HepG2 (cell line): ENCODE results near the gene CCDC192. TPM values are rescaled to one million over a fixed set of nuclear protein-coding genes. Genes with fewer than 3 reads are reported as not detected.

Experiments used
- ATAC-seq: fragments of 200-7000 bp; cut with Tn5 transposase; 3 replicates; pipeline ENCODE4 v1.9.1; 2020; ENCODE audit warnings: mild to moderate bottlenecking, moderate library complexity
- BruUV-seq: library from RNA; stranded (reverse); fragments of 400-500 nt; replicated peaks from 2 replicates; lab custom pipeline; 2021; lab: Mats Ljungman, UMichigan
- CTCF ChIA-PET: fragments of 300-600 bp; formaldehyde crosslinking; extraction: SDS; loops from one replicate; lab custom pipeline; 2021; ENCODE audit warnings: low total read pairs, inconsistent platforms, low intra/inter-chr PET ratio; lab: Yijun Ruan, JAX
- POLR2A ChIA-PET: fragments of 350-600 bp; sonication (Branson Sonifier 250); formaldehyde crosslinking; loops from one replicate; lab custom pipeline; 2020; ENCODE audit warnings: antibody characterized with exemption, inconsistent platforms; lab: Yijun Ruan, JAX
- DNase-seq: peaks from one replicate; pipeline ENCODE4 v3.0.0-alpha.2; 2015; ENCODE audit warnings: low spot score
- FAIRE-seq: peaks from 3 replicates; lab custom pipeline; 2011; peaks lifted over from hg19 to GRCh38; lab: Jason Lieb, UNC
- H2AFZ ChIP-seq: one replicate; pipeline ENCODE4 v1.6.1; 2011; ENCODE audit warnings: low read length, inconsistent platforms
- H3K27ac ChIP-seq: fragments of 300-600 bp; 3 replicates; pipeline ENCODE4 v1.8.0; 2011; ENCODE audit warnings: mixed run types, mild to moderate bottlenecking, mixed read lengths, low read length, inconsistent platforms; ENCODE audit not compliant: insufficient read depth; ENCODE audit errors: extremely low read length
- H3K27me3 ChIP-seq, 2 experiments: fragments of 200-600 bp in 1 of 2; 2 replicates in 1 of 2; 3 replicates in 1 of 2; pipeline versions ENCODE4 v1.6.0 to v1.8.0; 2011; ENCODE audit warnings: low read length in 2 of 2, mild to moderate bottlenecking in 2 of 2, moderate library complexity in 2 of 2, inconsistent platforms in 1 of 2; ENCODE audit not compliant: insufficient read depth in 2 of 2, control insufficient read depth in 1 of 2
- H3K36me3 ChIP-seq, 2 experiments: fragments of 200-600 bp in 1 of 2; replicated peaks in 1 of 2; 2 replicates in 1 of 2; 3 replicates in 1 of 2; pipeline versions ENCODE4 v1.5.1 to v1.8.0; 2011; ENCODE audit warnings: low read length in 2 of 2, inconsistent platforms in 1 of 2; ENCODE audit not compliant: insufficient read depth in 2 of 2, control insufficient read depth in 1 of 2
- H3K4me1 ChIP-seq: 2 replicates; pipeline ENCODE4 v1.5.1; 2012; ENCODE audit warnings: low read length, inconsistent platforms; ENCODE audit not compliant: insufficient read depth
- H3K4me2 ChIP-seq: 2 replicates; pipeline ENCODE4 v1.6.0; 2011; ENCODE audit warnings: low read depth, low read length, inconsistent platforms
- H3K4me3 ChIP-seq, 3 experiments: fragments of 200-600 bp in 1 of 3; sonication (generic), shearing (Covaris generic) in 1 of 3; replicated peaks in 1 of 3; 2 replicates each; pipeline ENCODE4 v1.5.1; 2011 to 2016; ENCODE audit warnings: low read length in 3 of 3, inconsistent platforms in 2 of 3, low read depth in 2 of 3, mild to moderate bottlenecking in 2 of 3, control low read depth in 1 of 3, mixed read lengths in 1 of 3; ENCODE audit not compliant: insufficient read depth in 1 of 3
- H3K79me2 ChIP-seq: one replicate; pipeline ENCODE4 v1.6.1; 2011; ENCODE audit warnings: low read length, inconsistent platforms; ENCODE audit not compliant: insufficient read depth
- H3K9ac ChIP-seq: 2 replicates; pipeline ENCODE4 v1.6.0; 2011; ENCODE audit warnings: mild to moderate bottlenecking, low read depth, low read length, inconsistent platforms; ENCODE audit not compliant: insufficient read depth
- H3K9me3 ChIP-seq: 2 replicates; pipeline ENCODE4 v1.5.1; 2012; ENCODE audit warnings: mild to moderate bottlenecking, low read length
- H4K20me1 ChIP-seq: 2 replicates; pipeline ENCODE4 v1.6.0; 2011; ENCODE audit warnings: inconsistent platforms, mild to moderate bottlenecking, low read length, moderate library complexity; ENCODE audit not compliant: insufficient read depth
- DMAP1 ChIP-seq: IDR thresholded peaks from 2 replicates; pipeline ENCODE4 v1.6.1; 2016
- FOXP1 ChIP-seq, 2 experiments: fragments of 450-650 bp in 1 of 2; IDR thresholded peaks; 2 replicates each; pipeline ENCODE4 v1.6.1; 2017 to 2018; ENCODE audit warnings: antibody characterized with exemption in 1 of 2
- HNRNPH1 ChIP-seq: fragments of 200-400 bp; formaldehyde crosslinking; optimal IDR thresholded peaks from 2 replicates; pipeline ENCODE3; 2017; ENCODE audit warnings: mild to moderate bottlenecking, low read depth, low read length
- MAFF ChIP-seq: IDR thresholded peaks from 2 replicates; pipeline ENCODE4 v1.6.1; 2011; ENCODE audit warnings: low read depth, low read length, improper control_type of control experiment
- MED1 ChIP-seq: sonication (generic); formaldehyde crosslinking; IDR thresholded peaks from 2 replicates; pipeline ENCODE4 v1.4.0; 2020; ENCODE audit warnings: missing genetic modification reagents
- PAF1 ChIP-seq: IDR thresholded peaks from 2 replicates; pipeline ENCODE4 v1.6.1; 2016; ENCODE audit warnings: missing genetic modification reagents, missing compliant biosample characterization
- RARA ChIP-seq: IDR thresholded peaks from 2 replicates; pipeline ENCODE4 v1.6.1; 2016; ENCODE audit warnings: missing genetic modification reagents, missing compliant biosample characterization
- SOX6 ChIP-seq, 2 experiments: fragments of 450-650 bp in 1 of 2; sonication (generic) in 1 of 2; formaldehyde crosslinking in 1 of 2; IDR thresholded peaks; 2 replicates each; pipeline versions ENCODE4 v1.4.0 to v1.6.1; 2017 to 2020; ENCODE audit warnings: antibody characterized with exemption in 1 of 2, mild to moderate bottlenecking in 1 of 2, missing genetic modification reagents in 1 of 2
- SP2 ChIP-seq: sonication (generic); formaldehyde crosslinking; IDR thresholded peaks from 2 replicates; pipeline ENCODE4 v1.5.1; 2020; ENCODE audit warnings: mild to moderate bottlenecking, missing genetic modification reagents
- SRSF4 ChIP-seq: fragments of 200-400 bp; formaldehyde crosslinking; IDR thresholded peaks from one replicate; pipeline ENCODE4 v1.6.1; 2018; ENCODE audit warnings: mild to moderate bottlenecking, low read depth, low read length, moderate library complexity; ENCODE audit not compliant: poor library complexity, severe bottlenecking
- ZEB1 ChIP-seq: IDR thresholded peaks from 2 replicates; pipeline ENCODE4 v1.6.1; 2012; ENCODE audit warnings: mild to moderate bottlenecking, low read depth, inconsistent platforms; ENCODE audit not compliant: insufficient replicate concordance
- WGBS: methylation state at CpG from one replicate; pipeline ENCODE4 v1.1.6; 2017; ENCODE audit warnings: low lambda C conversion rate; 5-methylcytosine and 5-hydroxymethylcytosine counted together
- in situ Hi-C: cut with HindIII; loops from 2 replicates; pipeline ENCODE4 v1.10.0; 2017; ENCODE audit warnings: low pct_unique_long_range_greater_than_20kb; ENCODE audit not compliant: extremely low pct_ligation_motif_present
- intact Hi-C: fragments of 100-400 bp; cut with micrococcal nuclease; formaldehyde crosslinking; loops from one replicate; pipeline ENCODE4 v1.10.0; 2022; ENCODE audit not compliant: unreplicated experiment
- polyA plus RNA-seq, 8 experiments: library from polyadenylated mRNA; depleted of rRNA in 3 of 8; stranded (reverse) in 7 of 8; unstranded in 1 of 8; fragments of >200 nt; fragmentation: Illumina TruSeq in 4 of 8; extraction: Trizol in 4 of 8; gene quantifications; 2 replicates each; pipeline versions ENCODE4 v1.2.1 to v1.2.3, GENCODE V29; 2011 to 2016; ENCODE audit warnings: low read depth in 4 of 8, missing spikeins in 1 of 8, mixed read lengths in 1 of 8; ENCODE audit not compliant: insufficient read depth in 1 of 8
- total RNA-seq, 5 experiments: library from RNA; depleted of rRNA; stranded (reverse); fragments of >200 nt; fragmentation: Illumina TruSeq; extraction: Trizol; gene quantifications; 2 replicates each; pipeline ENCODE4 v1.2.3, GENCODE V29; 2016; ENCODE audit warnings: low read depth in 1 of 5
- TF ChIP-seq, protein P1 (sequence below): sonication (generic); formaldehyde crosslinking; IDR thresholded peaks from 2 replicates; pipeline ENCODE4 v1.5.1; 2020; ENCODE audit warnings: mild to moderate bottlenecking, missing genetic modification reagents, borderline replicate concordance
- TF ChIP-seq, protein P2 (sequence below): sonication (generic); formaldehyde crosslinking; conservative IDR thresholded peaks from 2 replicates; pipeline ENCODE4 v1.5.0; 2020; ENCODE audit warnings: missing genetic modification reagents

The CCDC192 gene
- total and polyA plus RNA-seq, 2 of the 13 experiments (the other 11 are each of a cell fraction or from before 2014, with no cell fraction given) = not detected

DNA sequence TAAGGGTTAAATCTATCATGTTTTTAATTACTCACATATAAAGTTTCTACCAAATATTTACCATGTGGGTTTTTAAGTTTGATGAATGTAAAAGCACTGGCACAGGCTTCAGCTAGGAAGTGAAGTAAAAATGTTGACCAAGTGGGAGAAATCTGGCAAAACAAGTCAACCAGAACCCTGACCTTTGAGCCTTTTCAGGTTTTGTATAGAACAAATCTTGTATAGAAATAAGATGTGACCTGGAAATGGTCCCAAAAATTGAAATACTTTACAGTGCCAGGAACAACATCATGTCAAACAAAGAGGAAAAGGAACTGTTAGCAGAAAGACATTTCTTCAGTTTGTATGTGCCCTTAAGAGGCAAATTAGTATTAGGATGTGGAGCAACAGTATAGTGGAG is 137.6 kb downstream of the CCDC192 start (continued):
- no peak for TF ChIP-seq SP2 (CRISPR knock-in tag)
- TF ChIP-seq SOX6 (IDR thresholded peaks at IDR 0.05) = no peak
- TF ChIP-seq SOX6 (CRISPR knock-in tag; IDR thresholded peaks at IDR 0.05) = no peak
- no peak for TF ChIP-seq FOXP1 (IDR thresholded peaks at IDR 0.05)
- TF ChIP-seq FOXP1 (CRISPR knock-in tag; IDR thresholded peaks at IDR 0.05) = no peak

DNA sequence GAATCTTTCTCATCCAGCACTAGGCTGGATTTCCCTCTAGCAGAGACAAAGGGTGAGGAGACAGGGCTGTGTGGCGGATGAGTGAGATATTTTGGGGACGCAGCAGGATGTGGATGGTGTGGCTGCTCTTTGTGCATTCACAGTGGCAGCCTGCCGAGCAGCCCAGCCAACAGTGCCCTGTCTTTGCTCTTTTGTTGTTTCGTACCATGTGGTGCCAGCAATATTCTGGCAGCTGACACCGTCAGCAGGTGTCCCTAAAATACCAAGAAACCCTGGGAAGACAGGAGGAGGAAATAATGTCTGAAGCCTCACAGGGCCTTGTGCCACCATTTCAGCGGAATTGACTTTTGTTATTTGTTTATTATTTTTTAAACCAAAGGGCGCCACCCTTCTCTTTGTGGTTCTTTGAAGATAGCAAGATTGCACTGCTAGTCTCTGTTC is 141.4 kb downstream of the CCDC192 start:
- Histone ChIP-seq H3K9me3 (no peaks in the 10 kb centered on the region), H3K9ac (no peak overlapping the region), H3K4me2 (no peak overlapping the region), H3K36me3 (no peaks in the 10 kb centered on the region), H3K27me3 (no peaks in the 10 kb centered on the region; a peak in 1 of 5 replicates), H3K4me1 (no peaks in the 10 kb centered on the region), H3K4me3 (no peak overlapping the region), H4K20me1 (no peaks in the 10 kb centered on the region), H2AFZ (no peak overlapping the region), H3K27ac (no peak overlapping the region), H3K79me2 (no peaks in the 10 kb centered on the region)
- DNase-seq (no peak), ATAC-seq (no peak), FAIRE-seq (no peak)
- WGBS = 24% methylated on average over 7 of the region's 7 CpGs
- ChIA-PET CTCF (no interaction called here), POLR2A (no interaction called here)
- BruUV-seq = no TSS peak
- intact Hi-C loops = no loop called here
- in situ Hi-C loops = no loop called here
- TF ChIP-seq PAF1 (no peak), HNRNPH1 (no peak), ZEB1 (no peak), MED1 (CRISPR knock-in tag) (no peak), RARA (CRISPR knock-in tag) (no peak), MAFF (no peak), SRSF4 (no peak), DMAP1 (CRISPR knock-in tag) (no peak)
- TF ChIP-seq, protein P1, sequence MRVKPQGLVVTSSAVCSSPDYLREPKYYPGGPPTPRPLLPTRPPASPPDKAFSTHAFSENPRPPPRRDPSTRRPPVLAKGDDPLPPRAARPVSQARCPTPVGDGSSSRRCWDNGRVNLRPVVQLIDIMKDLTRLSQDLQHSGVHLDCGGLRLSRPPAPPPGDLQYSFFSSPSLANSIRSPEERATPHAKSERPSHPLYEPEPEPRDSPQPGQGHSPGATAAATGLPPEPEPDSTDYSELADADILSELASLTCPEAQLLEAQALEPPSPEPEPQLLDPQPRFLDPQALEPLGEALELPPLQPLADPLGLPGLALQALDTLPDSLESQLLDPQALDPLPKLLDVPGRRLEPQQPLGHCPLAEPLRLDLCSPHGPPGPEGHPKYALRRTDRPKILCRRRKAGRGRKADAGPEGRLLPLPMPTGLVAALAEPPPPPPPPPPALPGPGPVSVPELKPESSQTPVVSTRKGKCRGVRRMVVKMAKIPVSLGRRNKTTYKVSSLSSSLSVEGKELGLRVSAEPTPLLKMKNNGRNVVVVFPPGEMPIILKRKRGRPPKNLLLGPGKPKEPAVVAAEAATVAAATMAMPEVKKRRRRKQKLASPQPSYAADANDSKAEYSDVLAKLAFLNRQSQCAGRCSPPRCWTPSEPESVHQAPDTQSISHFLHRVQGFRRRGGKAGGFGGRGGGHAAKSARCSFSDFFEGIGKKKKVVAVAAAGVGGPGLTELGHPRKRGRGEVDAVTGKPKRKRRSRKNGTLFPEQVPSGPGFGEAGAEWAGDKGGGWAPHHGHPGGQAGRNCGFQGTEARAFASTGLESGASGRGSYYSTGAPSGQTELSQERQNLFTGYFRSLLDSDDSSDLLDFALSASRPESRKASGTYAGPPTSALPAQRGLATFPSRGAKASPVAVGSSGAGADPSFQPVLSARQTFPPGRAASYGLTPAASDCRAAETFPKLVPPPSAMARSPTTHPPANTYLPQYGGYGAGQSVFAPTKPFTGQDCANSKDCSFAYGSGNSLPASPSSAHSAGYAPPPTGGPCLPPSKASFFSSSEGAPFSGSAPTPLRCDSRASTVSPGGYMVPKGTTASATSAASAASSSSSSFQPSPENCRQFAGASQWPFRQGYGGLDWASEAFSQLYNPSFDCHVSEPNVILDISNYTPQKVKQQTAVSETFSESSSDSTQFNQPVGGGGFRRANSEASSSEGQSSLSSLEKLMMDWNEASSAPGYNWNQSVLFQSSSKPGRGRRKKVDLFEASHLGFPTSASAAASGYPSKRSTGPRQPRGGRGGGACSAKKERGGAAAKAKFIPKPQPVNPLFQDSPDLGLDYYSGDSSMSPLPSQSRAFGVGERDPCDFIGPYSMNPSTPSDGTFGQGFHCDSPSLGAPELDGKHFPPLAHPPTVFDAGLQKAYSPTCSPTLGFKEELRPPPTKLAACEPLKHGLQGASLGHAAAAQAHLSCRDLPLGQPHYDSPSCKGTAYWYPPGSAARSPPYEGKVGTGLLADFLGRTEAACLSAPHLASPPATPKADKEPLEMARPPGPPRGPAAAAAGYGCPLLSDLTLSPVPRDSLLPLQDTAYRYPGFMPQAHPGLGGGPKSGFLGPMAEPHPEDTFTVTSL (CRISPR knock-in tag) = no peak
- TF ChIP-seq, protein P2, sequence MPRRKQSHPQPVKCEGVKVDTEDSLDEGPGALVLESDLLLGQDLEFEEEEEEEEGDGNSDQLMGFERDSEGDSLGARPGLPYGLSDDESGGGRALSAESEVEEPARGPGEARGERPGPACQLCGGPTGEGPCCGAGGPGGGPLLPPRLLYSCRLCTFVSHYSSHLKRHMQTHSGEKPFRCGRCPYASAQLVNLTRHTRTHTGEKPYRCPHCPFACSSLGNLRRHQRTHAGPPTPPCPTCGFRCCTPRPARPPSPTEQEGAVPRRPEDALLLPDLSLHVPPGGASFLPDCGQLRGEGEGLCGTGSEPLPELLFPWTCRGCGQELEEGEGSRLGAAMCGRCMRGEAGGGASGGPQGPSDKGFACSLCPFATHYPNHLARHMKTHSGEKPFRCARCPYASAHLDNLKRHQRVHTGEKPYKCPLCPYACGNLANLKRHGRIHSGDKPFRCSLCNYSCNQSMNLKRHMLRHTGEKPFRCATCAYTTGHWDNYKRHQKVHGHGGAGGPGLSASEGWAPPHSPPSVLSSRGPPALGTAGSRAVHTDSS (CRISPR knock-in tag) = no peak
